Astrocyte (in vitro differentiated cells and primary cell): ENCODE measurements around the gene PLPPR3. TPM values are rescaled to one million over a fixed set of nuclear protein-coding genes. Genes with fewer than 3 reads are reported as not detected.
"Not testable (repeated sequence)": the region's sequence is repeated elsewhere in the genome, so short reads cannot be mapped to it uniquely, and the experiment has no call there.

Experiments
- DNase-seq: peaks from one replicate; pipeline ENCODE4 v3.0.0-alpha.2; 2010; ENCODE audit warnings: low read depth
- FAIRE-seq: peaks from 2 replicates; lab custom pipeline; 2011; peaks lifted over from hg19 to GRCh38; lab: Jason Lieb, UNC
- H2AFZ ChIP-seq: 2 replicates; pipeline ENCODE4 v1.6.0; 2012; ENCODE audit warnings: low read depth, low read length, inconsistent platforms
- H3K27ac ChIP-seq: 2 replicates; pipeline ENCODE4 v1.5.1; 2011; ENCODE audit warnings: low read depth, low read length, inconsistent platforms
- H3K27me3 ChIP-seq: 2 replicates; pipeline ENCODE4 v1.6.0; 2011; ENCODE audit warnings: low read length, inconsistent platforms; ENCODE audit not compliant: insufficient read depth
- H3K36me3 ChIP-seq: 2 replicates; pipeline ENCODE4 v1.5.1; 2011; ENCODE audit warnings: low read length, inconsistent platforms; ENCODE audit not compliant: insufficient read depth
- H3K4me1 ChIP-seq: 2 replicates; pipeline ENCODE4 v1.5.1; 2011; ENCODE audit warnings: low read length, inconsistent platforms; ENCODE audit not compliant: insufficient read depth
- H3K4me2 ChIP-seq: 2 replicates; pipeline ENCODE4 v1.6.0; 2012; ENCODE audit warnings: low read length, inconsistent platforms
- H3K4me3 ChIP-seq: 2 replicates; pipeline ENCODE4 v1.5.1; 2011; ENCODE audit warnings: low read depth, mild to moderate bottlenecking, low read length, inconsistent platforms; ENCODE audit not compliant: insufficient read depth
- H3K79me2 ChIP-seq: 2 replicates; pipeline ENCODE4 v1.6.0; 2012; ENCODE audit warnings: mild to moderate bottlenecking, low read length, inconsistent platforms; ENCODE audit not compliant: insufficient read depth
- H3K9ac ChIP-seq: 2 replicates; pipeline ENCODE4 v1.6.0; 2012; ENCODE audit warnings: mild to moderate bottlenecking, low read length, inconsistent platforms
- H3K9me3 ChIP-seq: 2 replicates; pipeline ENCODE4 v1.5.1; 2012; ENCODE audit warnings: low read depth, mild to moderate bottlenecking, low read length, inconsistent platforms; ENCODE audit not compliant: insufficient read depth
- H4K20me1 ChIP-seq: 2 replicates; pipeline ENCODE4 v1.6.0; 2012; ENCODE audit warnings: low read length, inconsistent platforms; ENCODE audit not compliant: insufficient read depth
- H3K27ac Mint-ChIP-seq: one replicate; pipeline ENCODE4 v1.8.0; 2021; ENCODE audit warnings: mild to moderate bottlenecking, mixed read lengths; ENCODE audit not compliant: unreplicated experiment
- H3K27me3 Mint-ChIP-seq: one replicate; pipeline ENCODE4 v1.8.0; 2021; ENCODE audit warnings: low read depth, mixed read lengths; ENCODE audit not compliant: unreplicated experiment
- H3K36me3 Mint-ChIP-seq: one replicate; pipeline ENCODE4 v1.8.0; 2021; ENCODE audit warnings: low read depth, mixed read lengths; ENCODE audit not compliant: unreplicated experiment
- H3K4me1 Mint-ChIP-seq: one replicate; pipeline ENCODE4 v1.8.0; 2021; ENCODE audit warnings: low read depth, mixed read lengths; ENCODE audit not compliant: unreplicated experiment
- H3K4me3 Mint-ChIP-seq: one replicate; pipeline ENCODE4 v1.8.0; 2021; ENCODE audit warnings: mild to moderate bottlenecking, moderate library complexity, mixed read lengths; ENCODE audit not compliant: unreplicated experiment
- H3K9me3 Mint-ChIP-seq: one replicate; pipeline ENCODE4 v1.8.0; 2021; ENCODE audit warnings: mild to moderate bottlenecking, mixed read lengths; ENCODE audit not compliant: unreplicated experiment
- EZH2 ChIP-seq: IDR thresholded peaks from 2 replicates; pipeline ENCODE4 v1.6.1; 2012; ENCODE audit warnings: mild to moderate bottlenecking, low read length, inconsistent platforms; ENCODE audit not compliant: insufficient read depth
- total RNA-seq: library from RNA; stranded (reverse); gene quantifications from 2 replicates; pipeline ENCODE4 v1.2.1, GENCODE V29; 2021
- TF ChIP-seq, protein P1 (sequence below): IDR thresholded peaks from 2 replicates; pipeline ENCODE4 v1.5.1; 2011; ENCODE audit warnings: low read depth, mild to moderate bottlenecking, inconsistent platforms, low read length, moderate library complexity; ENCODE audit not compliant: insufficient read depth

The PLPPR3 gene
- total RNA-seq, 1 donor from 2014 or later = 36.5 TPM

DNA sequence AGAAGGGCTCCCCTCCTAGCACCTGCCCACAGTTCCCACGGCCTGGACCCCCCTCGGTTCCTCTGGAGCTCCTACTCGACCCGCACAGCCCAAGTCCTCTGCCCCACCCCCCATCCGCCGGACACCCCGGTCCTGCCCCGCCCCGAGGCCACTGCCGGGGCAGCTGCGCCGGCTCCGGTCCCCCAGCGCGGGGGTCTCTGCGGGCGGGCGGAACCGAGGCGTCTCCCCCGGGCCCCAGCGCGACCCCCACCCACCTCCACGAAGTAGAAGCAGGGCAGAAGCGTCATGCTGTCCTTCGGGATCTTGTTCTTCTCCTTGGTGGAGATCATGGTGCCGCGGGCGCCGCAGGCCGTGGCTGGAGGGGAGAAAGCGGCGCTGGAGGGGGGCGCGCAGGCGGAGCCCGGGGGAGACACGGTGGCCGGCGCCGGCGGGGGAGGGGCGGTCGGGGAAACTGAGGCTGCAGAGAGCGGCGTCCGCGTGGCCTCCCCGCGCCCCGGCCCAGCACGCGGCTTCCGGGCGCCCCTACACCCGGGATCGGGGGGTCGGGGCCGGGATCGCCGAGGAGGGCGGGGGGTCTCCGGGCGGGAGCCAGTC lies 427 bp downstream of the PLPPR3 start:
- FAIRE-seq (no peak), DNase-seq (no peak)
- peak overlapping the region; percentile 76 for H3K4me3 Mint-ChIP-seq
- TF ChIP-seq EZH2 = peak; percentile 69
- TF ChIP-seq, protein P1, sequence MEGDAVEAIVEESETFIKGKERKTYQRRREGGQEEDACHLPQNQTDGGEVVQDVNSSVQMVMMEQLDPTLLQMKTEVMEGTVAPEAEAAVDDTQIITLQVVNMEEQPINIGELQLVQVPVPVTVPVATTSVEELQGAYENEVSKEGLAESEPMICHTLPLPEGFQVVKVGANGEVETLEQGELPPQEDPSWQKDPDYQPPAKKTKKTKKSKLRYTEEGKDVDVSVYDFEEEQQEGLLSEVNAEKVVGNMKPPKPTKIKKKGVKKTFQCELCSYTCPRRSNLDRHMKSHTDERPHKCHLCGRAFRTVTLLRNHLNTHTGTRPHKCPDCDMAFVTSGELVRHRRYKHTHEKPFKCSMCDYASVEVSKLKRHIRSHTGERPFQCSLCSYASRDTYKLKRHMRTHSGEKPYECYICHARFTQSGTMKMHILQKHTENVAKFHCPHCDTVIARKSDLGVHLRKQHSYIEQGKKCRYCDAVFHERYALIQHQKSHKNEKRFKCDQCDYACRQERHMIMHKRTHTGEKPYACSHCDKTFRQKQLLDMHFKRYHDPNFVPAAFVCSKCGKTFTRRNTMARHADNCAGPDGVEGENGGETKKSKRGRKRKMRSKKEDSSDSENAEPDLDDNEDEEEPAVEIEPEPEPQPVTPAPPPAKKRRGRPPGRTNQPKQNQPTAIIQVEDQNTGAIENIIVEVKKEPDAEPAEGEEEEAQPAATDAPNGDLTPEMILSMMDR = no peak
- no peak overlapping the region for H3K4me3 ChIP-seq
- no peak overlapping the region for H3K27ac ChIP-seq
- H3K9ac ChIP-seq = no peak overlapping the region
- H3K79me2 ChIP-seq = no peaks in the 10 kb centered on the region
- H3K4me2 ChIP-seq = peak overlapping the region; percentile 77
- H3K27me3 ChIP-seq = peaks cover 2% of the 10 kb centered on the region
- no peaks in the 10 kb centered on the region for H3K36me3 Mint-ChIP-seq
- H3K9me3 ChIP-seq = no peaks in the 10 kb centered on the region
- H4K20me1 ChIP-seq = peaks cover 2% of the 10 kb centered on the region
- H3K4me1 Mint-ChIP-seq = no peaks in the 10 kb centered on the region
- H3K36me3 ChIP-seq = no peaks in the 10 kb centered on the region
- no peak overlapping the region for H3K27ac Mint-ChIP-seq
- no peaks in the 10 kb centered on the region for H3K27me3 Mint-ChIP-seq
- no peaks in the 10 kb centered on the region for H3K4me1 ChIP-seq
- H2AFZ ChIP-seq = no peak overlapping the region
- H3K9me3 Mint-ChIP-seq = no peaks in the 10 kb centered on the region

DNA sequence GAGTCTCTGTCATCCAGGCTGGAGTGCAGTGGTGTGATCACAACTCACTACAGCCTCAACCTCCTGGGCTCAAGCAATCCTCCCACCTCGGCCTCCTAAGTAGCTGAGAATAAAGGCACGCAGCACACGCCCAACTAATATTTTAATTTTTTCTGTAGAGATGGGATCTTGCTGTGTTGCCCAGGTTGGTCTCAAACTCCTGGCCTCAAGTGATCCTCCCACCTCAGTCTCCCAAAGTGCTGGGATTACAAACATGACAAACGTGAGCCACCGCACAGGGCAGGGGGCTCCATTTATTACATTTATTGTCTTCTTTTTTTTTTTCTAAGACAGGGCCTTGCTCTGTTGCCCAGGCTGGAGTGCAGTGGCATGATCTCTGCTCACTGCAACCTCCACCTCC lies 1.5 kb downstream of the PLPPR3 start:
- not testable (repeated sequence) for H3K4me1 Mint-ChIP-seq, H3K4me3 ChIP-seq, H3K4me1 ChIP-seq, H2AFZ ChIP-seq, H3K9me3 ChIP-seq, H3K79me2 ChIP-seq, H3K9ac ChIP-seq, H4K20me1 ChIP-seq, H3K9me3 Mint-ChIP-seq, FAIRE-seq, H3K27ac ChIP-seq, H3K36me3 Mint-ChIP-seq, H3K36me3 ChIP-seq, H3K27ac Mint-ChIP-seq, H3K4me2 ChIP-seq, H3K27me3 Mint-ChIP-seq, DNase-seq, H3K27me3 ChIP-seq
- peak overlapping the region; percentile 77 for H3K4me3 Mint-ChIP-seq

DNA sequence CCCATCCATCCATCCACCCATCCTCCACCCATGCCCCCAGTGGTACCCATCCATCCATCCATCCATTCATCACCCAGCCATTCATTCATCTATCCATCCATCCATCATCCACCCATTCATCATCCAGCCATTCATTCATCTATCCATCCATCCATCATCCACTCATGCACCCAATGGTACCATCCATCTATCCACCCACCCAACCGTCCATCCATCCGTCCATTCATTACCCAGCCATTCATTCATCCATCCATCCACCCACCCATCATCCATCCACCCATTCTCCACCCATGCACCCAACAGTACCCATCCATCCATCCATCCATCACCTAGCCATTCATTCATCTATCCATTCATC lies 5.3 kb downstream of the PLPPR3 start:
- H3K4me3 ChIP-seq = no peak overlapping the region
- Mint-ChIP-seq H3K27ac (no peak overlapping the region), H3K36me3 (peaks cover 5% of the 10 kb centered on the region), H3K4me1 (no peaks in the 10 kb centered on the region), H3K9me3 (no peaks in the 10 kb centered on the region), H3K27me3 (no peaks in the 10 kb centered on the region), H3K4me3 (no peak overlapping the region)
- H3K79me2 ChIP-seq = no peaks in the 10 kb centered on the region
- no peak overlapping the region for H3K9ac ChIP-seq
- DNase-seq (no peak), FAIRE-seq (no peak)
- H2AFZ ChIP-seq = no peak overlapping the region
- no peak for TF ChIP-seq EZH2
- TF ChIP-seq, protein P1 = no peak
- H3K27ac ChIP-seq = no peak overlapping the region
- no peak overlapping the region for H3K4me2 ChIP-seq
- H3K9me3 ChIP-seq = no peaks in the 10 kb centered on the region
- H4K20me1 ChIP-seq = peaks cover 20% of the 10 kb centered on the region
- H3K4me1 ChIP-seq = no peaks in the 10 kb centered on the region
- no peaks in the 10 kb centered on the region for H3K27me3 ChIP-seq
- no peaks in the 10 kb centered on the region for H3K36me3 ChIP-seq
